HepG2 (cell line): ENCODE results near the gene RGS19. TPM values are rescaled to one million over a fixed set of nuclear protein-coding genes. Genes with fewer than 3 reads are reported as not detected.

ENCODE experiments used
- AKAP8 ChIP-seq: sonication (generic); formaldehyde crosslinking; IDR thresholded peaks from 2 replicates; pipeline ENCODE4 v1.5.1; 2020; ENCODE audit warnings: mild to moderate bottlenecking, missing genetic modification reagents
- ARID2 ChIP-seq: sonication (generic); formaldehyde crosslinking; IDR thresholded peaks from 2 replicates; pipeline ENCODE4 v1.8.1; 2022; ENCODE audit warnings: mild to moderate bottlenecking, missing genetic modification reagents, borderline replicate concordance
- ATF1 ChIP-seq: IDR thresholded peaks from 2 replicates; pipeline ENCODE4 v1.6.1; 2016; ENCODE audit warnings: mild to moderate bottlenecking, control low read depth
- CBX2 ChIP-seq, 2 experiments: fragments of 200-600 bp in 1 of 2; sonication (generic); formaldehyde crosslinking in 1 of 2; IDR thresholded peaks; 2 replicates each; pipeline versions ENCODE4 v1.7.0 to v1.8.1; 2018 to 2022; ENCODE audit warnings: low read depth in 2 of 2, low read length in 1 of 2, mild to moderate bottlenecking in 1 of 2, missing genetic modification reagents in 1 of 2
- KLF13 ChIP-seq: sonication (generic); formaldehyde crosslinking; IDR thresholded peaks from 2 replicates; pipeline ENCODE4 v1.4.0; 2020; ENCODE audit warnings: mild to moderate bottlenecking, missing genetic modification reagents
- KLF16 ChIP-seq, 2 experiments: sonication (generic) in 1 of 2; formaldehyde crosslinking in 1 of 2; IDR thresholded peaks; 2 replicates each; pipeline versions ENCODE4 v1.6.1 to v1.8.0; 2016 to 2023; ENCODE audit warnings: missing genetic modification reagents in 2 of 2, missing compliant biosample characterization in 1 of 2
- KMT2B ChIP-seq: IDR thresholded peaks from 2 replicates; pipeline ENCODE4 v1.6.1; 2016; ENCODE audit warnings: missing genetic modification reagents, missing compliant biosample characterization
- SIN3B ChIP-seq: fragments of 150-350 bp; IDR thresholded peaks from 2 replicates; pipeline ENCODE4 v1.6.1; 2014; ENCODE audit warnings: low read length
- SP1 ChIP-seq, 2 experiments: fragments of 450-650 bp in 1 of 2; sonication (generic) in 1 of 2; formaldehyde crosslinking in 1 of 2; IDR thresholded peaks; 2 replicates each; pipeline versions ENCODE4 v1.4.0 to v1.6.1; 2016 to 2020; ENCODE audit warnings: missing genetic modification reagents in 1 of 2
- SP140L ChIP-seq: sonication (generic); formaldehyde crosslinking; IDR thresholded peaks from 2 replicates; pipeline ENCODE4 v1.4.0; 2020; ENCODE audit warnings: missing genetic modification reagents, borderline replicate concordance
- SRSF4 ChIP-seq: fragments of 200-400 bp; formaldehyde crosslinking; IDR thresholded peaks from one replicate; pipeline ENCODE4 v1.6.1; 2018; ENCODE audit warnings: mild to moderate bottlenecking, low read depth, low read length, moderate library complexity; ENCODE audit not compliant: poor library complexity, severe bottlenecking
- TEAD3 ChIP-seq: optimal IDR thresholded peaks from 2 replicates; pipeline ENCODE3; 2016; ENCODE audit warnings: borderline replicate concordance
- ZNF274 ChIP-seq: sonication (generic); formaldehyde crosslinking; IDR thresholded peaks from 2 replicates; pipeline ENCODE4 v1.5.1; 2020; ENCODE audit warnings: mild to moderate bottlenecking, missing genetic modification reagents
- ZNF547 ChIP-seq: sonication (generic); formaldehyde crosslinking; IDR thresholded peaks from 2 replicates; pipeline ENCODE4 v1.5.1; 2020; ENCODE audit warnings: mild to moderate bottlenecking, missing genetic modification reagents
- ZNF558 ChIP-seq: sonication (generic); formaldehyde crosslinking; IDR thresholded peaks from 2 replicates; pipeline ENCODE4 v1.9.0; 2022; ENCODE audit warnings: mild to moderate bottlenecking, missing genetic modification reagents, borderline replicate concordance
- ZNF567 ChIP-seq: sonication (generic); formaldehyde crosslinking; IDR thresholded peaks from 2 replicates; pipeline ENCODE4 v1.8.1; 2023; ENCODE audit warnings: mild to moderate bottlenecking, missing genetic modification reagents, borderline replicate concordance
- ZNF577 ChIP-seq: sonication (generic); formaldehyde crosslinking; IDR thresholded peaks from 2 replicates; pipeline ENCODE4 v1.4.0; 2020; ENCODE audit warnings: mild to moderate bottlenecking, low read depth, missing genetic modification reagents, borderline replicate concordance
- ZNF747 ChIP-seq: sonication (generic); formaldehyde crosslinking; IDR thresholded peaks from 2 replicates; pipeline ENCODE4 v1.8.1; 2023; ENCODE audit warnings: missing genetic modification reagents, mild to moderate bottlenecking, borderline replicate concordance
- ZNF780A ChIP-seq: sonication (generic); formaldehyde crosslinking; IDR thresholded peaks from 2 replicates; pipeline ENCODE4 v1.8.0; 2022; ENCODE audit warnings: mild to moderate bottlenecking, missing genetic modification reagents, moderate library complexity
- ZNF781 ChIP-seq: sonication (generic); formaldehyde crosslinking; IDR thresholded peaks from 2 replicates; pipeline ENCODE4 v1.5.1; 2020; ENCODE audit warnings: borderline replicate concordance, mild to moderate bottlenecking, missing genetic modification reagents; ENCODE audit errors: not compliant biosample characterization
- polyA plus RNA-seq, 8 experiments: library from polyadenylated mRNA; depleted of rRNA in 3 of 8; stranded (reverse) in 7 of 8; unstranded in 1 of 8; fragments of >200 nt; fragmentation: Illumina TruSeq in 4 of 8; extraction: Trizol in 4 of 8; gene quantifications; 2 replicates each; pipeline versions ENCODE4 v1.2.1 to v1.2.3, GENCODE V29; 2011 to 2016; ENCODE audit warnings: low read depth in 4 of 8, missing spikeins in 1 of 8, mixed read lengths in 1 of 8; ENCODE audit not compliant: insufficient read depth in 1 of 8
- total RNA-seq, 5 experiments: library from RNA; depleted of rRNA; stranded (reverse); fragments of >200 nt; fragmentation: Illumina TruSeq; extraction: Trizol; gene quantifications; 2 replicates each; pipeline ENCODE4 v1.2.3, GENCODE V29; 2016; ENCODE audit warnings: low read depth in 1 of 5
- TF ChIP-seq, protein P1 (sequence below): sonication (generic); formaldehyde crosslinking; IDR thresholded peaks from 2 replicates; pipeline ENCODE4 v1.4.0; 2020; ENCODE audit warnings: mild to moderate bottlenecking, missing genetic modification reagents, borderline replicate concordance
- TF ChIP-seq, protein P2 (sequence below): sonication (generic); formaldehyde crosslinking; IDR thresholded peaks from 2 replicates; pipeline ENCODE4 v1.4.0; 2020; ENCODE audit warnings: mild to moderate bottlenecking, missing genetic modification reagents, borderline replicate concordance

The RGS19 gene
- total and polyA plus RNA-seq, 2 of the 13 experiments (the other 11 are each of a cell fraction or from before 2014, with no cell fraction given) = 10.7 to 11.9 TPM

DNA sequence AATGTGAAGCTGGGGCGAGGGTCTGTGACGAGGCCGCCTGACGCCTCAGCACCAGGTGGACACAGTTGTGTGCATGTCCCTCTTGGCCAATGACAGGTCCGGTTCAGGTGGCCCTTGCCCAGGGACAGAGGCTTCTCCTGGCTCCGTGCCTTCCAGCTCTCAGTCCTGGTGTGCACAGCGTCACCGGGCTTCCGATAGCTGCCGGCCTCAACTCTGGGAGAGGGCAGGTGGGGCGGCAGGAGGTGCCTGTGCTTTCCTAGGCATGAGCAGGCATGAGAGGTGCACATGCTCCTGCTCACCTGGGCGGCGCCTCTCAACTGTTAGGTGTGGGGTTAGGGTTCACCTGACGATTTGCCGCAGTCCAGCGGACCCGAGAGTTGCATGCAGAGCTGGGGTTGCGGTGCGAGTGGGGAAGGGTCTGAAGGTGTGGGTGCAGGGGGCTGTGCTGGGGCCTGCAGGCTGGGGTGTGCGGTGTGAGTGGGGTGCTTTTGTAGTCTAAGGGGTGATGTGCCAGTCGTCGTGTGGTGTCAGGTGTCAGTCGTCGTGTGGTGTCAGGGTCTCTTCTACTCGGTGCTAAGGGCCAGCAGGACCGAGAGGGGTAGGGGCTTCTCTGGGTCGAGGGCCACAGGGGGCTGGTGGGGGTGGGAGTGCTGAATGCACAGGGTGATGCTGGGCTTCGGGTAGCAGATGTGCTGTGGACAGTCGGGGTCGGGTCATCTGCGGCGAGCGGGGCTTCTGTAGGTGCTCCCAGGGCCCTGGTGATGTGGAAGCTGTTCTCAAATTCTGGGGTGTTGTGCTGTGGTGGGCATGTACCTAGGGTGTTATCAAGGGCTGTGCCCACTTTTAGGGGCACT lies 26.1 kb downstream of the RGS19 start (continued):
- TF ChIP-seq KMT2B (peak; percentile 52; the same call in 1 of the 2 replicates), CBX2 (IDR thresholded peaks at IDR 0.05; ENCODE audit: low read depth, low read length) (no peak), CBX2 (CRISPR knock-in tag; IDR thresholded peaks at IDR 0.05; ENCODE audit: low read depth) (no peak), ZNF567 (CRISPR knock-in tag) (no peak; the same call in 1 of the 2 replicates), KLF16 (CRISPR knock-in tag; IDR thresholded peaks at IDR 0.05) (0 out of 4 replicates have a peak, but pooled peaks of 1 of the 2 experiments have one; percentile 15), ZNF274 (CRISPR knock-in tag) (0 out of 2 replicates have a peak, but pooled peaks have one; percentile 55), ZNF747 (CRISPR knock-in tag) (no peak), ARID2 (CRISPR knock-in tag) (0 out of 2 replicates have a peak, but pooled peaks have one; percentile 54), ZNF781 (no peak), KLF13 (CRISPR knock-in tag) (peak; percentile 91), ZNF780A (0 out of 2 replicates have a peak, but pooled peaks have one; percentile 15), TEAD3 (CRISPR knock-in tag) (peak; percentile 80), SIN3B (no peak), ZNF547 (CRISPR knock-in tag) (peak; percentile 45), ATF1 (CRISPR knock-in tag) (no peak), SP140L (CRISPR knock-in tag) (no peak), ZNF577 (CRISPR knock-in tag) (no peak), ZNF558 (CRISPR knock-in tag) (no peak), AKAP8 (CRISPR knock-in tag) (peak; percentile 63; the same call in 1 of the 2 replicates), SP1 (IDR thresholded peaks at IDR 0.05) (no peak), SP1 (CRISPR knock-in tag; IDR thresholded peaks at IDR 0.05) (no peak; the same call in 1 of the 2 replicates), SRSF4 (no peak)
- TF ChIP-seq, protein P1, sequence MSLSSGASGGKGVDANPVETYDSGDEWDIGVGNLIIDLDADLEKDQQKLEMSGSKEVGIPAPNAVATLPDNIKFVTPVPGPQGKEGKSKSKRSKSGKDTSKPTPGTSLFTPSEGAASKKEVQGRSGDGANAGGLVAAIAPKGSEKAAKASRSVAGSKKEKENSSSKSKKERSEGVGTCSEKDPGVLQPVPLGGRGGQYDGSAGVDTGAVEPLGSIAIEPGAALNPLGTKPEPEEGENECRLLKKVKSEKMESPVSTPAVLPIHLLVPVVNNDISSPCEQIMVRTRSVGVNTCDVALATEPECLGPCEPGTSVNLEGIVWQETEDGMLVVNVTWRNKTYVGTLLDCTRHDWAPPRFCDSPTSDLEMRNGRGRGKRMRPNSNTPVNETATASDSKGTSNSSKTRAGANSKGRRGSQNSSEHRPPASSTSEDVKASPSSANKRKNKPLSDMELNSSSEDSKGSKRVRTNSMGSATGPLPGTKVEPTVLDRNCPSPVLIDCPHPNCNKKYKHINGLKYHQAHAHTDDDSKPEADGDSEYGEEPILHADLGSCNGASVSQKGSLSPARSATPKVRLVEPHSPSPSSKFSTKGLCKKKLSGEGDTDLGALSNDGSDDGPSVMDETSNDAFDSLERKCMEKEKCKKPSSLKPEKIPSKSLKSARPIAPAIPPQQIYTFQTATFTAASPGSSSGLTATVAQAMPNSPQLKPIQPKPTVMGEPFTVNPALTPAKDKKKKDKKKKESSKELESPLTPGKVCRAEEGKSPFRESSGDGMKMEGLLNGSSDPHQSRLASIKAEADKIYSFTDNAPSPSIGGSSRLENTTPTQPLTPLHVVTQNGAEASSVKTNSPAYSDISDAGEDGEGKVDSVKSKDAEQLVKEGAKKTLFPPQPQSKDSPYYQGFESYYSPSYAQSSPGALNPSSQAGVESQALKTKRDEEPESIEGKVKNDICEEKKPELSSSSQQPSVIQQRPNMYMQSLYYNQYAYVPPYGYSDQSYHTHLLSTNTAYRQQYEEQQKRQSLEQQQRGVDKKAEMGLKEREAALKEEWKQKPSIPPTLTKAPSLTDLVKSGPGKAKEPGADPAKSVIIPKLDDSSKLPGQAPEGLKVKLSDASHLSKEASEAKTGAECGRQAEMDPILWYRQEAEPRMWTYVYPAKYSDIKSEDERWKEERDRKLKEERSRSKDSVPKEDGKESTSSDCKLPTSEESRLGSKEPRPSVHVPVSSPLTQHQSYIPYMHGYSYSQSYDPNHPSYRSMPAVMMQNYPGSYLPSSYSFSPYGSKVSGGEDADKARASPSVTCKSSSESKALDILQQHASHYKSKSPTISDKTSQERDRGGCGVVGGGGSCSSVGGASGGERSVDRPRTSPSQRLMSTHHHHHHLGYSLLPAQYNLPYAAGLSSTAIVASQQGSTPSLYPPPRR = peak; percentile 38; the same call in 1 of the 2 replicates
- TF ChIP-seq, protein P2, sequence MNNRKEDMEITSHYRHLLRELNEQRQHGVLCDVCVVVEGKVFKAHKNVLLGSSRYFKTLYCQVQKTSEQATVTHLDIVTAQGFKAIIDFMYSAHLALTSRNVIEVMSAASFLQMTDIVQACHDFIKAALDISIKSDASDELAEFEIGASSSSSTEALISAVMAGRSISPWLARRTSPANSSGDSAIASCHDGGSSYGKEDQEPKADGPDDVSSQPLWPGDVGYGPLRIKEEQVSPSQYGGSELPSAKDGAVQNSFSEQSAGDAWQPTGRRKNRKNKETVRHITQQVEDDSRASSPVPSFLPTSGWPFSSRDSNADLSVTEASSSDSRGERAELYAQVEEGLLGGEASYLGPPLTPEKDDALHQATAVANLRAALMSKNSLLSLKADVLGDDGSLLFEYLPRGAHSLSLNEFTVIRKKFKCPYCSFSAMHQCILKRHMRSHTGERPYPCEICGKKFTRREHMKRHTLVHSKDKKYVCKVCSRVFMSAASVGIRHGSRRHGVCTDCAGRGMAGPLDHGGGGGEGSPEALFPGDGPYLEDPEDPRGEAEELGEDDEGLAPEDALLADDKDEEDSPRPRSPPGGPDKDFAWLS (CRISPR knock-in tag) = no peak
